Mesangial cell (primary cell): ENCODE data around the gene ASB9. TPM values are rescaled to one million over a fixed set of nuclear protein-coding genes. Genes with fewer than 3 reads are reported as not detected.

Source experiments
- total RNA-seq: library from RNA; depleted of rRNA; stranded (reverse); fragments of >200 nt; gene quantifications from 2 replicates; pipeline ENCODE4 v1.2.3, GENCODE V29; 2015

The ASB9 gene, protein sequence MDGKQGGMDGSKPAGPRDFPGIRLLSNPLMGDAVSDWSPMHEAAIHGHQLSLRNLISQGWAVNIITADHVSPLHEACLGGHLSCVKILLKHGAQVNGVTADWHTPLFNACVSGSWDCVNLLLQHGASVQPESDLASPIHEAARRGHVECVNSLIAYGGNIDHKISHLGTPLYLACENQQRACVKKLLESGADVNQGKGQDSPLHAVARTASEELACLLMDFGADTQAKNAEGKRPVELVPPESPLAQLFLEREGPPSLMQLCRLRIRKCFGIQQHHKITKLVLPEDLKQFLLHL
- total RNA-seq: 2.2 and 4.2 TPM in 2 replicates

DNA sequence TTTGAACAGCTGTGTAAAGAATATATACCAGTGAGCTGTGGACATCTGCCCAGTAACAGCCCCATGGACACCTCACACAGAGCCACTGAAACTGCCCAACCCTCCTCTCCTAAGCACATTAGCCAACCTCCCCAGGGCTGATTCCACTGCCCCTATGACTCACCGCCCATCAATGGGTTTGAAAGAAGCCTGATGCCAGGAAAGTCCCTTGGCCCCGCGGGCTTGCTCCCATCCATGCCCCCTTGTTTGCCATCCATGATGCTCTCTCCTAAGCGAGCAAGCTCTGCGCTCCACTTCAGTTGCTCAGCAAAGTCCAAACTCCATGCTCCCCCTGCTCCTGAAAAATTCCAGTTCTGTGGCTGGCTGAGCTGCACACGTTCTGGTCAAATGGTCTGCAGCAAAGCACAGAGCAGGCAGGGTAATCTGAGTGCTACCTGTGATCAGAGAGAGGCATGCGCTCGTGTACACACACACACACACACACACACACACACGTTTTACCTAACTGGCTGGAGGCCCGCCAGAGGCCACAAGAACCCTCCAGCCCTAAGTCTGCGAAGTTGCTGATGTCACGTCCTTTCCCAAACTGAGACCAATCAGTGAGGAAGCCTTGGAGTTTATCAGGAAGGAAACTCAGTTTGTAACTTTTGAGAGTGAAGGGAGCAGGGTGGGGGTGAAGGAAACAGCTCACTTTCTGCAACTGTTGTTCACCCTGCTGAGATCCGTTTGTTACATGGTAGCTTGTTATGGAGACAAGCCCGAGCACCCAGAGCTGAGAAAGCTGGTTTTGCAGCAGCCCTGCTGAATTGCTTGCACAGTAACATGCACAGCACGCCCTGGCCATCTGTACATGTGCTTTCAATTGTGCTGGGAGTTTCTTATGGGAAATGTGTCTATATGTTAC, at the start of gene ASB9:
TSS of gene ASB9 (minus strand) at position 466 of the 904 bp plus-strand sequence. CDS start at position 257, 209 bp downstream.

DNA sequence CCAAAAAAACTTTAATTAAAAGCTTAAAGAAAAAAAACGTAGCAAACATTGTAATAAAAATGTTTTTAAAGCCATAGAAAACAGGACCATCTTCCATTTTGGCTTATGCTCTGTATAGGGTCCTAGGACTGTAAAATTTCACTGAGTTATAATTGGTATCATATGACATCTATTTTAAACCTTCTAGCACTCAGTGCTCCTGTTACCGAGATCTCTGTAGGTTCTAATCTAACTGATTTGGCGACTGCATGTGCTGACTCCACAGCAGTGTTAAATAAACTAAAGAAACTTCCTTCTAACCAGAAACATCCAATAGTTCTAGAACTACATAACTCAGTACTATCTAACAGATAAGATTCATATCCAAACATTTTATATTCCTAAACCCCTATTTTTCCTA, 45.6 kb upstream of the ASB9 start, which contains the start of gene ASB11:
TSS of gene ASB11 (minus strand) at position 132 of the 400 bp plus-strand sequence. CDS start at position 97, 35 bp downstream.

Other genes with a start within 250 kb of the ASB9 start
- not detected in 2 replicates for gene ASB11, start 45.6 kb upstream of the ASB9 start, total RNA-seq
- gene PIGA, start 65.4 kb upstream of the ASB9 start, total RNA-seq: 2.5 and 5.4 TPM in 2 replicates
- gene VEGFD, start 114.3 kb upstream of the ASB9 start, total RNA-seq: not detected in 2 replicates
- 4.2 and 5.1 TPM in 2 replicates for gene PIR, start 223.2 kb upstream of the ASB9 start, total RNA-seq
- not detected in 2 replicates for gene BMX, start 230.7 kb upstream of the ASB9 start, total RNA-seq